NCI-H2107 (cell line): Measurements from ENCODE around the gene NAA10.

Experiments
- DNase-seq: peaks from one replicate; lab custom pipeline; 2025; lab: John Stamatoyannopoulos, UW

Gene NAA10

GRCh38 chrX:153966841-153967535 lies 32.2 kb upstream of the NAA10 start:
- no peak for DNase-seq

DNA sequence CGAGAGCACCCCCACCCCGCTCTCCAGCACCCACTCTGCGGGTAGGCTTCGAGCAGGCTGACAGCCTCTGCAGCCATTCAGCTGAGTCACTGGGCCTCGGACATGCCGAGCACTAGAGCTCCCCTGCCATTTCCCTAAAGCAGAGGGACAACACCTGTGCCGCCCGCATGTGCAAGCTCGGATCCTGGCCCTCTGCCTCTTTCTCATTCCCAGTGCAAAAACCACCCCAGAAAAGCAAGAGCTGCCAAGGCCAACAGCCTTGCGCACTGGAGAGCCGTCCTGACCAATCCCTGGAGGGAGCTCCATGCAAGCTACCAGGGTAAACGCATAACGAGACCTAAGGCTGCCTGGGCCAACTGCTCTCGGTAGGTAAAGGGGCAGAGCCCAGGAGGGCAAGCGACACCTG lies 31.4 kb upstream of the NAA10 start:
- DNase-seq: no peak

- no peak for DNase-seq
Observed at GRCh38 chrX:153965406-153965805, 30.6 kb upstream of the NAA10 start.

GRCh38 chrX:153964105-153964504 lies 29.3 kb upstream of the NAA10 start:
- DNase-seq: no peak

- DNase-seq: no peak
Observed at GRCh38 chrX:153963546-153963945, 28.7 kb upstream of the NAA10 start.

GRCh38 chrX:153961292-153961691 lies 26.5 kb upstream of the NAA10 start:
- no peak for DNase-seq

DNA sequence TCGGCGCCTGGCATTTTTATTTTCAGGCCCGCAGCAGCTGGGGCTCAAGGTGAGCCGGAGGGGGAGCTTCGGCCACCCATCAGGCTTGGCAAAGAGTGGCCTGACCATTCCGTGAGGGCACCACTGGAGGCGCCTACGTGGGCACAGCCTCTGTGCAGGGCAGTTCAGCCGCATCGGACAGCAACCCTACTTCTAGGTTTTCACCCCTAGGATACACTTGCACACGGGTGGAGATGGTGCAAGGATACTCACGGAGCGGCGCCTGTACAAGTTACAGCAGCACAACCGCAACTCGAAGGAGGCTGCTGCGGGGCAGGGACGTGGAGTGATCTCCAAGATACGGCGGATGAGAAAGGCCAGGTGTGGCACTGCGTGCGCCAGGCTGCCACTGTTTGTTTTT lies 25.9 kb upstream of the NAA10 start:
- DNase-seq: no peak

DNA sequence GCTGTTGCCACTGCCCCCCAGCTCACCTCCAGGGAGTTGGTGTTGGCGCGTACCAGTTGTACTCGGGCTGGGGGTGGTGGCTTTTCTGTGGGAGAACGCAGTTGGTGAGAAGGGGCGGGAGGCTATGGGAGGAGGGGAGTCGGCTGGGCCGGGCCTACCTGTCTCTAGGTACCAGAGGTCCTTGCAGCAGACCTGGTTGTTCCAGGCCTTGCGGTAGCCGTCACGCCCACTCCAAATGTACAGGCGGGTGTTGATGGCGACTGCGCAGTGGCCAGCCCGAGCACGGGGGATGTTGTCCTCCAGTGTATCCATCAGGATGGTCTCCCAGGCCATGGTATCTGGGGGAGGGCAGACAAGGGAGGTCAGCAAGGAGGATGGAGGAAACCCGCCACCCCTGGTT lies 25.2 kb upstream of the NAA10 start:
- no peak for DNase-seq

DNA sequence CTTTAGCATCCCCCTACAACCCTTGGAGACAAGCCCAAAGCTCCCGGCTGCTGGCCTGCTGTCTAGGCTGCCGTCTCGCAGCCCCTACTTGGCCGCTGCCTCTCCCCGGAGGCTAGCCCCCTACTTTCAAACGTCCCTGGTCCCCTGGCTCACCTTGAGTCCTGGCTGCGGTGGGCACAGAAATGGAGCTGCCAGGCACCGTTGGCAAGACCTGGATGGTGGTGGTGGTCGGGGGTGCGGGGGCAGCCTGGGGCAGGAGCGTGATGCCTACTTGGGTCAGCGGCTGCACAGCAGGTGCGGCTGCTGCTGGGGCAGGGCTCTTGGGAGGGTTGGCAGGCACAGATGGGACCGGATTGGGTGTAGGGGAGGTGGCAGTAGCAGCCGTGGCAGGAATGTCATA lies 24.8 kb upstream of the NAA10 start:
- DNase-seq: no peak

GRCh38 chrX:153958605-153959004 lies 23.8 kb upstream of the NAA10 start:
- DNase-seq: no peak

- no peak for DNase-seq
Observed at GRCh38 chrX:153957224-153957623, 22.4 kb upstream of the NAA10 start.

GRCh38 chrX:153956044-153956907 lies 21.4 kb upstream of the NAA10 start:
- no peak for DNase-seq

GRCh38 chrX:153955228-153955732 lies 20.4 kb upstream of the NAA10 start:
- DNase-seq: no peak

DNA sequence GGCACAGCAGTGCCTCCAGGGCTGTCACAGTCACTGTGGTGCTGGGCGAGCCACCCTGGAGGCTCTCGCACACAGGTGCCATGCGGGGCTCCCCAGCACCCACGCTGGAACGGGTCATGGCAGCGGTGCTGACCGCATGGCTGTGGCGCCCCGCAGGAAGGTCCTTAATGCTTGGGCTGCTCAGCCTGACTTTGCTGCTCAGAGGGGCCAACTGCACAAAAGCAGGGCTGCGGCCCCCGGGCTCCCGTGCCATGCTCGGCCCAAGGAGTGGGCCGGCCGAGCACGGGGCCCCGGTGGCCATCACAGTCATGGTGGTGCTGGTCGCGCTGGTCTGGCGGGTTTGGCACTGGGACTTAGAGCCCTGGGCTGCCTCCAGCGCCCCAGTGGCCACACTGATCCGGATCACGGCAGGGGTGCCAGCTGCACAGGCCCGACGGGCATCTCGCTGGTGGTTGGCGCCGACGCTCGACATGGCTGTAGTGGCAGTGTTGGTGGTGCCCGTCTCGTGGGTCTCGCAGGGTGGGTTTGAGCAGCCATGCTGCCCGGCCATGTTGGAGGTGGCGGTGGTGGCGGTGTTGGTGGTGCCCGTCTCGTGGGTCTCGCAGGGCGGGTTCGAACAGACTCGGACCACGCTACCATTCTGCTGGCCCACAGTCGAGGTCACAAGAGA lies 19.9 kb upstream of the NAA10 start:
- no peak for DNase-seq

DNA sequence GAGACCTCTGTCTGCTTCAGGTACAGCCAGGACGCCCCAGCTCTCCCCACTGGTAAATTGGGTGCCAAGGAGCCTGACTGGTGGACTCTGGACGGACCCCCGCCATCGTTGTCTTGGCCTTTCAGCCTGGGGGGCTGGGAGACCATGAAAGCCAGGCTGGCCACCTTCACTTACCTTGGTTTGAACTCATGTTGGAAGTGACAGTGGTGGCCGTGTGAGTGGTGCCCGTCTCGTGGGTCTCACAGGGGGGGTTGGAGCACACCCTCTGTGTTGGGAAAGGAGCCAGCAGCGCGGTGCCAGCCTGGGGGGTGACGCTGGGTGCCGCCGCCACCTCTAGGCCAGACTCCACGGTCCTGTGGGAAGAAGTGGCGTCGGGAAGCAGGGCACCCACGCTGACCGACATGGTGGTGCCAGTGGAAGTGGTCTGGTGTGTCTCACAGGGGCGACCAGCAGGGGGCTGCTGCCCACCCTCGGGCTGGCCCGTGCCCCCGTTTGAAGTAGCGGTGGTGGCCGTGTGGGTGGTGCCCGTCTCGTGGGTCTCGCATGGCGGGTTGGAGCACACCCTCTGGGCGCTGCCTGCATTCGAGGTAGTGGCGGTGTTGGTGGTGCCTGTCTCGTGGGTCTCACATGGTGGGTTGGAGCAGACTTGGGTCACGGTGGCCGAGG lies 19.2 kb upstream of the NAA10 start:
- DNase-seq: no peak

- peak; percentile 75 for DNase-seq
Observed at GRCh38 chrX:153953342-153953830, 18.5 kb upstream of the NAA10 start.

GRCh38 chrX:153952373-153953026 lies 17.7 kb upstream of the NAA10 start:
- no peak for DNase-seq

- no peak for DNase-seq
Observed at GRCh38 chrX:153951683-153952372, 17.0 kb upstream of the NAA10 start.

DNA sequence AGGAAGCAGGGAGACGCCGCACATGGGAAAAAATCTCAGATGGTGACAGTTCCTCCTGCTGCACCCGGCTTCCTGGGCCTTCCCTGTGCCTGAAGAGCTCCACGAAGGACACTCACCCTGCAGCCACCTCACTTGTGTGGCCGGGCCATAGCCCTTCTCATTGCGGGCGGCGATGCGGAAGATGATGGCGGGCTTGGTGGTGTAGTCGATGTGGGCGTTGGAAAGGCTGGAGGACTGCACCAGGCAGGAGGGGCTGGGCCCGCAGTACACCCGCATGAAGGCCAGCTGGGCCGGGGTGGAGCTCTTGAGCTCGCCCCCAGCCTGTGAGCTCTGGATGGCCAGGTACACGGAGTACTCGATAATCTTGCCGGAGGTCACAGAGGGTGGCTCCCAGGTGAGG lies 15.3 kb upstream of the NAA10 start:
- no peak for DNase-seq

DNA sequence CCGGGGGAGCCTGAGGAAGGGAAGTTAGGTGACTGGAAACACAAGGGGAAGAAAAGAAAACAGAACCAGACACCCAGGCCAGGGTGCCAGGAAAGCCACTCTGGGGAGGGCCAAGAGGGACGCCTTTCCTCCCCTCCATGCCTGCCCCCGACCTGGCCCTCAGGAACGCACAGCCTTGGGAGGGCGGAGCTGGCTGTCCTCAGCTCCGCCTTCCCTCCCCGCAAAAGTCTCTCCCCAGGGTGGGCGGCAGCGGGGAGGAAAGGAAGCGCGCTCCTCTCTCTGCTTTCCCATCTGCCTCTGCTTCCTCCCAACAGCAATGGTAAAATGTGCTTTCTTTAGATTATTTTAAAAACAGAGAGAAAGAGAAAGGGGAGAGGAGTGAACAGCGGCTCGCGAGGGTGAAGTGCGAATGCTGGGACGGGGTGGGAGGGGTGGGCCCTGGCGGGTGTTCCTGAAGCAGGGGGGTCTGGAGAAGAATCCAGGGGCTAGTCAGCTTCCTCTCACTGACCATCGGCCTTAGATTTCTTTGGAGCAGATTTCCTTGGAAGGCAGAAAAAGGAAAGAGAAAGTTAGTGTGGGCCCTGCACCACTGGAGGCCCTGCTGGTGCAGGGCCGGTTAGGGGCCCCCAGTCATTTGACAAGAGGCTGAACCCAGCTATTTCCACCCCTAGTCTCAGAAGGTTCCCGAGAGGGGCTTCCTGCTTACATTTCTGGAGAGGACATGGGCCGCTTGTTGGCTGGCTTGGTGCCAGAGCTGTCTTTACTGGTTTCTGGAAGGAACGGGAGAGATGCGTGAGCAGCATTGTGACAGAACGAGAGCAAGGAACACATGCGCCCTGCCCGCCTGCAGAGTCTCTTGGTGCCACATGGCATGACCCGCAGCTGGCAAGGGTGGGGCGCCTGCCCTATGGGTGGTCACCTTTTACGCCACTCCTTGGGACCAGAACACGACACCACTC lies 14.3 kb upstream of the NAA10 start:
- no peak for DNase-seq
